CD4-positive, alpha-beta T cell treated with Interferon gamma for 1 hour (primary cell): ENCODE data around the gene SF3B4.

Experiments
- DNase-seq: peaks from one replicate; pipeline ENCODE4 v3.0.0-alpha.2; 2020

Gene SF3B4

DNA sequence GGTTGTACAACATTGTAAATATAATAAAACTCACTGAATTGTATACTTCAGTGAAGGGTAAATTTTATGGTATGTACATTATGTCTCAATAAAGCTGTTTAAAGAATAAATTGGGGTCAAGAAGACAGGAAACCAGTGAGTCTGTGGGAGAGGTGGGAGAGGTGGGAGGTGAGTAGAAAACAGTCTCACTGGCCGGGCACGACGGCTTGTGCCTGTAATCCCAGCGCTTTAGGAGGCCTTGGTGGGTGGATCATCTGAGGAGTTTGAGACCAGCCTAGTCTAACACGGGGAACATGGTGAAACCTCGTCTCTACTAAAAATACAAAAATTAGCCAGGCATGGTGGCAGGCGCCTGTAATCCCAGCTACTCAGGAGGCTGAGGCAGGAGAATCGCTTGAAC, 4.9 kb upstream of the SF3B4 start:
- no peak for DNase-seq

DNA sequence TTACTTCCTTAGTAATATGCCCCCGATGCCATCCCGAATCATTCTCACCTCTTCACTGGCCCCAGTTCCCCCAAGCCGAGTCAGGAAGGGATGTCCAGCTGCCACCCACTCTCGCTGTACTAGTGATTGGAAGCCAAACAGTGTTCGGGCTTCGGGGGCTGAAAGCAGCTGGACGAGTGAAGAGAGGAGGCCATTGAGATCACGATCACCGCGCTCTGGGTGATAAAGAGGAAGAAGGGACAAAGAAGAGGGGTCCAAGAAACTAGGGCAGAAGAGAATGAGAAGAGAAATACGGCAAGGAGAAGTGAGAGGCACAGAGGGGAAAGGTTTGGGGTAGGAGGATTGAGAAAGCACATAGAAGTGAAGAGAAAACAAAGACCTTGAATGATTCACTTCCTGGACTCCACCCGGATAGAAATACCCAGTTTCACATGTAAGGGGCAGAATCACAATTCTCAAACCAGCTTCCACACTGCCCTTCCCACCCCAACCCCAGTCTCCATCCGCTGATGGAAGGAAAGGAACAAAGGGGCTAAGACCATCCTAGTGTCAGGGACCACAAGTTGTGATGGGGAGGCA, 3.7 kb upstream of the SF3B4 start:
- DNase-seq: no peak

DNA sequence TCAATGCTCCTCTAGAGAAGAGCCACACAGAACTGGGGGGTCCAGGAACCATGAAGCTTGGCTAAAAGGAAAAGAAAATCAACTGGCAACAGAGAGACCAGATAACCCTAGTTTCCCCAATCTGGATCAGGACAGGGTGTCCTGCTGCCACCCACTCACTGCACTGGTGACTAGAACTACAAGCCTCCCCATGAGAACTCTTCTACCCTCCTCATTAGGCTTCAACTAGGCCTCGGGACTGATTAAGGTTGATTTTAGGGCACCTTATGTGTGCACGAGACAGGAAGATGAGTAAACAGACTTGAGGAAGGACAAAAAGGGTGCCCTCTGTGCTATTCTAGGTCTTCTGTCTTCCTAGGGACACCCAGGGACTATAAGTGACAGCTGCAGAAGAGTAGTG, 2.3 kb upstream of the SF3B4 start:
- no peak for DNase-seq

DNA sequence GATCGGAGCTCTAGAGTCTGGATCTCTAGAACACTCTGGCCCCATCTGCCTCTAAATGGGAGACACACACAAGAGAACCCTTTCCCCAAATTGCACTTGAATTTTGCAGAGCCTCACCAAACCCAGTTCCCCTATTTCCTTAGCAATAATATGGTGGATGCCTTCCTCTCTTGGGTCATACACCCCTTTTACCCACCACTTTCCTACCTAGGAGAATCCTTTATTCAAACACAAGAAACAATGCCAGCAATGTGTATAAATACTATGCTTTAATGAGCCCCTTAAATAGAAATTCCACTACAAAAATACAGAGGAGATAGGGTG, 760 bp upstream of the SF3B4 start:
- DNase-seq: no peak

DNA sequence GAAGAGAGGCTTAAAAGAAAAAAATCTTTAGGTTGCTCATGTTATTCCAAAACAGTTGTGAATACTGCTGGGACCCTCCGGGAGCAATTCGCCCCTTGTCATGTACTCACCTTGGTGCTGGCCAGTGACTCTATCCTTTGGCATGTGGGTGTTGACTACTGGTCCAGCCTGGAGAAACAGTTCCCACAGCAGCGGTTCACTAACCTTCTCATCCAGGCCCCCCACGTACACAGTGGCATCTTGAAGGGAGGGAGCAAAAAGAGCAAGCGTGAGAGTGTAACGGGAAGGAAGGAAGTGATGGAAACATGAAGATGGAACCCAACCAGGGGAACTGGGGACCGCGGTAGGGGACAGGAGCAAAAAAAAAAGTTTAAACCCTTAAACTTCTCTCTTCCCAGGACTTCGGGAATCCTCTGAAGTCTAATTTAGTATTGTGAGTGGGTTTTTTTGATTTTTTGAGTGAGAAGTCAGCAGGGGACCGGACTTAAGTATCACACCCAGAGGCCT, 494 bp downstream of the SF3B4 start:
- no peak for DNase-seq

DNA sequence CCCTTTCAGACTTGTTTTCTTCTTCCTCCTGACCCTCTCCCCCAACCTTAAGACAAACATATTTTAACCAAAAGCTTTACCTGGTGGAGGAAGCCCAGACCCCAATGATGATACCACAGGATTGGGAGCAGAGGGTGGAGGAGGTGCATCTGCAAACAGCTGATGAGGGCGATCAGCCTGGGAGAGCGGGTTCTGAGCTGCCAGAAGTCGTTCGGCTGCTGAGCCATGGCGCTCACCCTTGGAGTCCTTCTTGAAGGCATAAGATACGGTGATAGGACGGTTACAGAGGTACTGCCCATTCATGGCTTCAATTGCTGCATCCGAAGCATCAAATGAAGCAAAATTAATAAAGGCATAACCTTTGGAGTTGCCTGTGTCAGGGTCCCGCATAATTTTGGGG, 1.3 kb downstream of the SF3B4 start:
- DNase-seq: no peak

DNA sequence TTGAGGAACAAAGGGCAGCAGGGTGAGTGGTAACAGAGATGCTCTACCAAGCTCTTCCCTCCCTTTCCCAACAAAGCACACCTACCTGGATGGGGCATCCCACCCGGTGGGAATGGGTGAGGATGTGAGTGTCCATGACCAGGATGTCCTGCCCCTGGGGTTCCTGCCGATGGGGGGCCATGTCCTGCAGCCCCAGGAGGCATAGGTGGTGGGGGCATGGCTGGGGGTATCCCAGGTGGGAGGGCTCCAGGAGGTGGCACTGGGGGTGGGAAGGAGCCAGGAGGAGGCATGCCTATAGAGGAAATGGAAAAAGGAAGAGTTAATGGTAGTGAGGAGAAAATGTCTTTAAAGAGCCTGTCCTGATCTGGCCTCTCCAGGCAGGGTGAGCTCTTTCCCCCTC, 1.9 kb downstream of the SF3B4 start:
- no peak for DNase-seq

DNA sequence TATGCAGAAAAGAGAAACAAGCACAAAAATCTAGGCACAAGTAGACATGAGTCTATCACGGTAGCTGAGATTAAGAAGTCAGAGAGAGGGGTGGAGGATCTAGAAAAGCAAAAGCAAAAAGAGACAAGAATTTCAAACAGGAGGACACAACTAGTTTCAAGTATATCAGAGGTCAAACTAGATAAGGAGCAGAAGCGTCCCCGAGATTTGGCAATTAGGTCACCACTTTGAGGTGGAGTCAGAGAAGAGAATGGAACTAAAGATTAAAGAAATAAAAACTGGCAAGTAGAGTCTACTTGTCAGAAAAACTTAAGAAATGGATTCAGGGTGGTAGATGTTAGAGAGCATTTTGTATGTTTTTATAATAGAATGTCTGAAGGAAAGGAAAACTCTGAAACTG, 2.3 kb downstream of the SF3B4 start:
- DNase-seq: no peak

DNA sequence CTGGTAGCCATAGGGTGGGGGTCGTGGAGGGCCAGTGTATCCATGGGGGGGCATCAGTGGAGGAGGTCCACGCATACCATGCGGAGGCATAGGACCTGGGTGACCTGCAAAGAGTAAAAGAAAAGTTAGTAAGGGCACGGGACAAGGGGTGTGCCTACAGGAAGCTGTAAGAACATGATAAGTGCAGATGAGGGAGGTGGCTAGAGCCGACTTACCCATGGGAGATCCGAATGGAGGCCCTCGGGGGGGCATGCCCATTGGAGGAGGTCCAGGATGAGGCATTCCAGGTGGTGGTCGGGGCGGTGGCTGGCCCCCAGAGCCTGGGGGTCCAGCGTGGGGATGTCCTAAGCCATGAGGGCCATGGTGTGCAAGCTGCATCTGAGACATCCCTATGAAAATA, 4.0 kb downstream of the SF3B4 start:
- no peak for DNase-seq

DNA sequence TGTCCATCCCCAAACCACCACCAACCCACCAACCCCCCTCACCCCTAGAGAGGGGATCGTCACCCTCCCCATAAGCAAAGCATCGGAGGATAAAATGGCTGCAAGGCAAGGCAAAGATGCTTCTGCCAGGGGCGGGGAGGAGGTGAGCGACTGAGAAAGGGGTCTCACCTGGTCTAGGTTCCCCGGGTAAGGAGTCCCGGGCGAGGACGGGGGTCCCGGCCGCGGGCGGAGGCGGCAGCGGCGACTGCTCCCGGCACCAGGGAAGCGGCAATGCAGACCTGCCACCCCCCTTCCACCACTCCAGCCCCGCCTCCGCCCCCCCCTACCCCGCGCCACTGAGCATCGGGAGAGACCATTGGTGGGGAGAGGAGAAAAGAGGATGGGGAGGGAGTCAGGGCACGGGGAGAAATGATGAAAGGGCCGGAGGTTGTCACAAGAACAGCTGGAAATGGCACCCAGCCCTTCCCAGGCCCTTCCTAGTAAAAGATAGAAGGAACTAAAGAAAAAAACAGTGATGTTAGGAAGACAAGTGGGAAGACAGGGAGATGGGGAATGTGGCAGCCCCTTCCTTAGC, 9.9 kb downstream of the SF3B4 start, which contains the start of gene SV2A:
SV2A (minus strand) TSS at position 274 of the 574 bp plus-strand sequence. CDS start 4,004 bp downstream, outside the sequence.
- DNase-seq: no peak

DNA sequence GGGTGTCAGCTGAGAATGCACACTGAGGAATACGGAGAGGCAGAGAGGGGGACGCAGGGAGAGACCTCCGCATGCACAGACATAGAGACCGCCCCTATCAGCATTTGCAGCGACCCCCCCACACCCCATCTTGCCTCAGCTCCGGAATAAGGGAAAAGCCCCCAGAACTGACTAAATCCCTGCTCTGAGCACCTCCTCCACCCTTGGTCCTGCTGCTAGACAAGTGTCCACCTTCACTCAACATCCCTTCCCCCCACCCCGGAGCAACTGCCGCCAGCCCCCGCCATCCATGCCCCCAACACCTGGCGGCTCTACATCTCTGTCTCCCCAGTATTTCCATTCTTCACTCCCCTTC, 10.7 kb downstream of the SF3B4 start:
- no peak for DNase-seq

DNA sequence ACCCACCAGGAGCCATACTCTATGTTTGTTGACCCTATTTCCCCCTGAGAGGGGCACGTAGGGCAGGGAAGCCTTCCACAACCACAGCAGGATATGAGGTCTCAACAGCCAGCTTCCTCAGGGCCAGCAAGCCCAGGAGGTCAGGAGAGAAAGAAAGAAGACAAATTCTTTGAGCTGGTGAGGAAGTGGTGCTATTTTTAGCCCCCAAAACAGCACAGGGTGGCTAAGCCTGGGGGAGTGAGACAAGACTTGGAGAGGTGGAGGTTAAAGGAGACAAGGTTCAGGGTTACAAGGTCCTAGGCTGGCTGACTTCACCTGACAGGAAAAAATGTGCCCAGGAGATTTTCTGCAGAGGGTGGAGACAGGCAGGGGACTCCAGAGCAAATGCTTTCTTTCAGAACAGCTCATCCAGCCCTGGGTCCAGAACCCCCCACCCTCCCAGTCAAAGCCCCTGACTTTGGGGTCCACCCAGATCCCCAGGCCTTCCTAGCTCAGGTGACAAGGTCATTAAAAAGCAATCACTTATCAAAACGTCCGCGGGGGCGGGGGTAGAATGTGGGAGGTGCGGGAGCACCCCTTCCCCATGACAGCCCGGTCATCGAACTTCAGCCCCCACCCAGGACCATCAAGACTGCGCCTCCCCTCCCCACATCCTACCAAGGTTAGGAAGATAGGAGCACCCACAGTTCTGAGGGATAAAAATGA, 11.3 kb downstream of the SF3B4 start:
- no peak for DNase-seq

DNA sequence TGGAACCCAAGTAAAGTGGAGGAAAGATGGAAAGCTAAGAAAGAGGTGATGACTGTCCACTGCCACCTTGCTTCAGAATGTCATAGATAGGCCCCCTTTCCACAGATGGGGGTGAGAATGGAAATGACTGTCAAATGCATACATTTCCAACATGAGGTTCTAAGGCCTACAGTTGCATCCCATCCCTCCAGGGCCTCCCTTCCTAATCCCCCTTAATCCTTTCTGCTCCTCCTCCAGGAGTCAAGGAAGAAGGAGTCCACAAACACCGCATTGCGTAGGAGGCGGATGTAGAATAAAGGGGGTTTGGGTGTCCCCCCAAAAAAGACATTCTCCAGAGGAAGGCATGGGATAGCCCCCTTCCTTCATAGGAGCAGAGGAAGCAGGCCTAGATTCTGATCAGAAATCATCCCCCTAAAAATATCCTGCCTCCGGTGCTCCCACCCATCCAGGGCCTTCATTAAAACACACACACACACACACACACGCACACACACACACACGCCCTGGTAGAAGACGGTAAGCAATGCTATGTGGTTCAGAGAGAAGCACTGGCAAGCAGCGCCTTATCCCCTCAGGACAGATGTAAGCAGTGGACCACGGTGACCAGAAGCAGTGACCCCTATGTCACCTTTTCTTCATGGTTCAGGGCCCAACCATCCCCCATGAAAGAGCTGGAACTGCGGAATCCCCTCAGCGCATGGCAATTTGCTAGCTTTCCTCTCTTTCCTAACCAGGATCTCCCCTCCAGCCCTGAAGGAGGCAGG, 12.0 kb downstream of the SF3B4 start:
- DNase-seq: no peak

DNA sequence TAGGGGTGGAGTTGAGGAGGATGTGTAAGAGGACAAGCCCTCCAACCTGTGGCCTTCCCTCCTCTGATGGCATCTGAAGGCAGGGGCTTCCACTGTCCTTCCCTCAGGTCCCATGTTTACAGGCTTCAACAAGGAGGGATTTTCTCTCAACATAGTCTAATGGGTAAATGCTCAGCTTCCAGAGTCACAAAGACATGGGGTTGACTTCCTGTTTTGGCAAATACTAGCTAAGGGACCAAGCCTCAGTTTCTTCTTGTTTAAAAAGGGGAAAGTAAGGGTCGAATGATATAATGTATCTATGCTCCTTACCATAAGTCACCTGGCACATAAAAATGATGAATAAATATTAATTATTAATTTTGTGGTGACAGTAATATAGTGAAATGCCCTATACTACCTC, 13.1 kb downstream of the SF3B4 start:
- DNase-seq: no peak

DNA sequence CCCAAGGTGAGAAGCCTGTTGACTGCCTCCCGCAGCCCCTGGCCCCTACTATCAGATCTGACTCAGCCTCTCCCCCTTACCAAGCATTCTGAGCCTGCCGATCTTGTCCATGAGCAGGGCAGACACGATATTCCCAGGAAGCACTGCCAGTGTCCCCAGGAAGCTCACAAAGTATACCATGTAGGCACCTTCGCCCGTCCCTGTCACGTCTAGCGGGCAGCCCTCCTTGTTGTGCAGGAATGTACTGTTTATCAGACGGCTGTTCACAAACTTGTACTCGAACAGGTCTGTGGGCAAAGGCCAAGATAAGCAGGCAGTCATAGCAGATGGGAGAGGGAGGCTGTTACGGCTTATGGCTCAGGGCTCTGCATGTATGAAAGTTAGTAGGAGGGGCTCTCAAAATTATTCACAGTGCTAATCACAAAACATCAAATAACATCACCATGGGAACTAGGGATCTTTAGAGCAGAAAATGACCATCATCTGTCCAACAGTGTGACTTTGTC, 21.0 kb downstream of the SF3B4 start:
- DNase-seq: no peak

DNA sequence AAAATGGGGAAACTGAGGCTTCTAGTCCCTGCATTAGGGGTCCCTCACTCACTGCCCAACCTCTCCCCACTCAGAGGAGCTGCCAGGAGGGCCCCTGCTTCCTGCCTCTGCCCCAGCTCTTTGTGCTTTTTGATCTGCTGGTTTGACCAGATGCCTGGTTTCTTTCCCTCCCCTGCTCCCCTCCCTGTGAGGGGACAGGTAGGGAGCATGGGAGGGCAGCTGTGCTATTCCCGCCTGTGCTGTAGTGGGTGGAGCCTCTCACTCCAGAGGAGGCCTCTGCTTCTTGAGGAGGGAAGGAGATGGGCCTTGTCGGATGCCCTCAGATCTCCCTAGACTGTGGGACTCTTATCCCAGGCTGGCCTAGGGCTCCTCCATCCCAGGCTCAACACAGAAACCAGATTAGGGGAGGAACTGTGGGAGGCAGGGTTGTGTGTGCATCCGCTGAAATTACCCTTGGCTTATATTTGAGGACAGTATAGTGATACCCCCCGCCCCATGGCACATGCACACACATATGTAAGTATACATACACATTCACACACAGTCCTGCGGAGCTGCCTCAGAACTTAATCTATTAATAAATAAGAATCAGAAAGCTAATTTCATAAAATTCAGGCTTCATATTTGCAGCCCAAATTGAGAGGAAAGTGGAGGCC, 23.6 kb downstream of the SF3B4 start:
- no peak for DNase-seq

DNA sequence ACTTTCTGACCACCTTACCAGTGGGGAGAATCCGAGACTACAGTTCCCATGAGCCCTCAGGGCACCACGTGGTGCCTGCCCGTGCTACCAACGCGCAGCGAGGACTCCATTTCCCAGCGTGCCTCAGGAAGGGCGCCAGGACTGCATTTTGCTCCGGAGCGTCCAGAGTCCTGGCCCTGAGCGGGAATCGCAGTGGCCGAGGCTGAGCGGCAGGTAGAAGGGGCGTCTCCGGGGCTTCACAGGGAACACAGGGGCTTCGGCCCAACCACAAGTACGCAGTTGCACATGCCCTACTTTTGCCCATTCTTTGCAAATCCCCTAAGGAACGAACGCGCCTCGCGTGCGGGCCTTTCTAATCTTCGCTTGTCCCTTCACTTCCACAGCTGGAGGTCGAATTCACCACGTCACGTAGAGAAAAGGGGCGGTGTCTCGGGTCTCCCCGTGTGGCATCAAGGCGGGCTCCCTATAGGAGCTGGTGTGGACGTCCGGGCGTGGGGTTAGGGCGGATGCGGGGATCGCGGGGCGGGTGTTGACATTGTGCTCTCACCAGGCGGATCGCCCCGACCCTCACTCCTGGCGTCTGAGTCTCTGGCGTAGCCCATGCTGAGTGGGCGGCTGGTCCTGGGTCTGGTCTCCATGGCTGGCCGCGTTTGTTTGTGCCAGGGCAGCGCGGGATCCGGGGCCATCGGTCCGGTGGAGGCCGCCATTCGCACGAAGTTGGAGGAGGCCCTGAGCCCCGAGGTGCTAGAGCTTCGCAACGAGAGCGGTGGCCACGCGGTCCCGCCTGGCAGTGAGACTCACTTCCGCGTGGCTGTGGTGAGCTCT, 27.9 kb downstream of the SF3B4 start, which contains the start of gene BOLA1:
BOLA1 (plus strand) TSS at position 109 of the 825 bp plus-strand sequence; CDS start at position 601, 492 bp downstream.
- DNase-seq: peak; percentile 81

DNA sequence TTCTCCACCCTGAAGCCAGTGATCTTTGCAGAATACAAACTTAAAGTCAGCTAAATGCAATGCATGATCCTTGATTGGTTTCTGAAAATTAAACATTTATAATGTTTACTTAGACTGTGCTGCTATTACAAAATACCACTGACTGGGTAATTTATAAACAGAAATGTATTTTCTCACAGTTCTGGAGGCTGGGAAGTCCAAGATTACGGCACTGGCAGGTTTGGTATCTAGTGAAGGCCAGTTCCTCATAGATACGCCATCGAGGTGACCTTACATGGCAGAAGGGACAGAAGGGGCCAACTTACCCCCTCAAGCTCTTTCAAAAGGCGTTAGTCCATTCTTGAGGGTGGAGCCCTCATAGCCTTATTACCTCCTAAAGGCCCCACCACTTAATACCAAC, 31.0 kb downstream of the SF3B4 start:
- no peak for DNase-seq

DNA sequence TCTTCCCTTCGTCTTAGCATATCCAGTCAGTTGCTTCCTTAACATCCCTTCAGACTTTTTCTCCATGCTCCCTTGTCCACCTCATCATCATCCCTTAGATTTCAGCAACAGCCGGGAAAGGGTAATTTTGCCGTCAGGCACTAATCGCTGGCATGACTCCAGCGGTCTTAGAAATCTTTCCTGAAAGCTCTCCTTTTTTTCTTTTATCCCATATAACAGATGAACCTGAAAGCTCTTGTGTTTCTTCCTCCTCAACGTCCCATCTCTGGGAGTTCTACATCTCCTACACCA, 38.7 kb downstream of the SF3B4 start:
- DNase-seq: no peak

DNA sequence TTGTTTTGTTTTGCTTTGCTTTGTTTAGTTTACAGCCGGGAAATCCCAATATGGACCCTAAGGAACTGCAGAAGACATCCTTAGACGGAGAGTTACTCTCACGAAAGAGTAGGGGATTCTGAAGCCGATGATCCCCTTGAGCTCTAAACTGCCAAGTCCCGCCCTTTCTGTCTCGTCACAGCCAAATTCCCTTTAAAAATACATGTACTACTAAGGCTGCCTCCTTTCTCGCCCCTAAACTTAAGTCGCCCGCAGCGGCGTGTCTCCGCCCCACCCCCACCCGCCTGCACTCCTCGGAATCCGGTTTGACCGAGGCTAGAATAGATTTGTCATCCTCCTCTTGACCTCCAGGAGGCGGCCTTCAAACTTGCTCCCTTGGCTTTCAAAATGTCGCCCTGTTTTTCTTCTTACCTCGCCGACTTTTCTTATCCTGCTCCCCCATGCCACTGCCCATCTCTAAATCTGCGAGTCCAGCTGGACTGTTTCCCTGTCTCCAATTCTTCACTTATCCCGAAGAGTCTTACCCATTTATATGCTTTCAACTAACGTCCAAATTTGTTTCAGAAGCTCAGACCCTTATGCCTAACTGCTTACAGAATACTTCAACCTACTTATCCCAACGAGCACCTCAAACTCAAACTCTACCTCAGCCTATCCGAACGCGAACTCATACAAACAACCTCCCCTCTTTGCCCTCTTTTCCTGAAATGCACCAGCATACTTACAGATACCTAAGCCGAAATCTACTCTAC, 39.2 kb downstream of the SF3B4 start:
- peak; percentile 85 for DNase-seq

DNA sequence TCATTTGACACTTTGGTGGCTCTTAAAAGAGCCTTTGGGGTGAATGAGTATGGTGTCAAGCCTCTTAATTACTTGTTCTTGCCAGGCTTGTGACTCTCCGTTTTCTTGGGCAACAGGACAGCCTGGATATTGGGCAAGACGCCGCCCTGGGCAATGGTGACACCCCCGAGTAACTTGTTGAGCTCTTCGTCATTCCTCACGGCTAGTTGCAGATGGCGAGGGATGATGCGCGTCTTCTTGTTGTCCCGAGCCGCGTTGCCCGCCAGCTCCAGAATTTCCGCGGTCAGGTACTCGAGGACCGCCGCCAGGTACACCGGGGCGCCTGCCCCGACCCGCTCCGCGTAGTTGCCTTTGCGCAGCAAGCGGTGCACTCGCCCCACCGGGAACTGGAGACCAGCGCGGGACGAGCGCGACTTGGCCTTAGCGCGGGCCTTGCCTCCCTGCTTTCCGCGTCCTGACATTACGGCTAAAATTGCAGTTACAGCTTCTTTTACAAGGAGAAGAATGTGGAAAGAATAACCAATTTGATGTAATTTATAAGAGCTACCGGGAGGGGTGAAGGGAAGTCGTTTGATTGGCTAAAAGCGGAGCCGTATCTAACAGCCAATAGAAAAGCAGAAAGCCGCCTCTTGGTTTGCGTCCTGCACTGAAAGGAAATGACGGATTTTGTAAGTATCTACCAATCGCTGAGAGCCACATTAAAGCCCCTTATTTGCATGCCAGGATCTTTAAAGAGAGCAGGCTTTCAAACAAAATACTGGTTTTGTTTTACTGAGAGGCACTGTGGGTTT, 40.0 kb downstream of the SF3B4 start:
- DNase-seq: peak; percentile 93
